Measurements from ENCODE around the gene NOA1.

The NOA1 gene

DNA sequence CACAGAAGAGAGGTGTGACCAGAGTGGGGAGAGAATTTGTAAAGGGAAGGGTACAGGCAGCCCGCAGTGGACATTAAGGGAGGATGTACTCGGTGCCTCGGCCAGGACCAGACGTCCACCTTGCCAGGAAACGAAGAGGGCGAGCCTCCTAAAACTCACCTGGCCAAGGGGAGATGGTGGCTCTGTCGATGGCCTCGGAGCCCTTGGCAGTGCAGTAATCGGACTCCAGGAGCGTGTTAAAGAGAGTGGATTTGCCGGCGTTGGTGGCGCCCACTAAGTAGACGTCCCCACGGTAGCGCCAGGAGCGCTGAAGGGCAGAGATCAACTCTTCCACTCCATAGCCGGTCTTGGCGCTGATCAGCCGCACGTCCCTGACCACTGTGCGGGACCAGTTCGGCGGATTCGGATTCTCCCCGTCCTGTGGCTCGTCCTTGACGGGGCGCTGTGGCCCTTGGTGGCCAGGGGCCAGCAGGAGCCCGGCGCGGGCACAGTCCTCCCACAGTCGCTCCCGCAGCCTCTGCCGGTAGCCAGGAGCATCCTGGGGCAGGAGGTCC, 1.0 kb downstream of the NOA1 start:
- TF ChIP-seq, protein P1, sequence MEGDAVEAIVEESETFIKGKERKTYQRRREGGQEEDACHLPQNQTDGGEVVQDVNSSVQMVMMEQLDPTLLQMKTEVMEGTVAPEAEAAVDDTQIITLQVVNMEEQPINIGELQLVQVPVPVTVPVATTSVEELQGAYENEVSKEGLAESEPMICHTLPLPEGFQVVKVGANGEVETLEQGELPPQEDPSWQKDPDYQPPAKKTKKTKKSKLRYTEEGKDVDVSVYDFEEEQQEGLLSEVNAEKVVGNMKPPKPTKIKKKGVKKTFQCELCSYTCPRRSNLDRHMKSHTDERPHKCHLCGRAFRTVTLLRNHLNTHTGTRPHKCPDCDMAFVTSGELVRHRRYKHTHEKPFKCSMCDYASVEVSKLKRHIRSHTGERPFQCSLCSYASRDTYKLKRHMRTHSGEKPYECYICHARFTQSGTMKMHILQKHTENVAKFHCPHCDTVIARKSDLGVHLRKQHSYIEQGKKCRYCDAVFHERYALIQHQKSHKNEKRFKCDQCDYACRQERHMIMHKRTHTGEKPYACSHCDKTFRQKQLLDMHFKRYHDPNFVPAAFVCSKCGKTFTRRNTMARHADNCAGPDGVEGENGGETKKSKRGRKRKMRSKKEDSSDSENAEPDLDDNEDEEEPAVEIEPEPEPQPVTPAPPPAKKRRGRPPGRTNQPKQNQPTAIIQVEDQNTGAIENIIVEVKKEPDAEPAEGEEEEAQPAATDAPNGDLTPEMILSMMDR (IDR thresholded peaks at IDR 0.05) = no peak

DNA sequence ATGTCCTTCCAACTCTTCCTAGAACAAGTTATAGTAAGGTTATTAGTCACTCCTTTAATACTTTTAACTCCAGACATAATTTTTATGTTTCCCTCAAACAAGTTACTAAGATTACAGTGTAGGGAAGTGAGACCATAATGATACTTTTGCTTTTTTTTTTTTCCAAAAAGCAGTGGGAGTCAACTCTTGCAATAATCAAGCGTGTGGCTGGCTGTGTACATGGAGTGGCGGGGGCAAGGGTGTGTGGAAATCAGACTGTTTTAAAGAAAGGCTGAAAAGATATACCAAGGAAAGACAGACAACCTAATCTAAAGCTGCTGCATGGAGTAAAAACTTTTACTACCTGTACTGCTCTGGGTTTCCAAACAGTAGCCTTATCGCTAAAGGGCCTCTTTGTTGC, 4.1 kb downstream of the NOA1 start:
- TF ChIP-seq, protein P1 (IDR thresholded peaks at IDR 0.05) = no peak

DNA sequence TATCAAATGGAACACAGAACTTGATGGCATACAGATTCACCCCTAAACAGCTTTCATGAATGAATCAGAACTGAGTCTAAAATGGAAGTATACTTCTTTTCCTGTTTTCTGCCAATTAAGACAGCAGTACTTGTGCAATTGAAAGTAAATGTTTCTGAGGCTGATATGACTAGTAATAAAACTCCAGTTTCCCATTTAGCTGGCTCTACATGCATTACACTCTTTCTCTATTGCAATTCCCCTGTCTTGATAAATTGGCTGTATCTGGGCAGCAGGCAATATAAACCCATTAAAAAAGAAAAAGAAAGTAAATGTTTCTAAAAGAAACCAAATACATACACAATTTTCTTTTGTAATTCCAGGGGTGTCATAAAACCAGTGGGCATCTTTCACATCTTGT, 4.6 kb downstream of the NOA1 start:
- TF ChIP-seq, protein P1 (IDR thresholded peaks at IDR 0.05) = no peak

DNA sequence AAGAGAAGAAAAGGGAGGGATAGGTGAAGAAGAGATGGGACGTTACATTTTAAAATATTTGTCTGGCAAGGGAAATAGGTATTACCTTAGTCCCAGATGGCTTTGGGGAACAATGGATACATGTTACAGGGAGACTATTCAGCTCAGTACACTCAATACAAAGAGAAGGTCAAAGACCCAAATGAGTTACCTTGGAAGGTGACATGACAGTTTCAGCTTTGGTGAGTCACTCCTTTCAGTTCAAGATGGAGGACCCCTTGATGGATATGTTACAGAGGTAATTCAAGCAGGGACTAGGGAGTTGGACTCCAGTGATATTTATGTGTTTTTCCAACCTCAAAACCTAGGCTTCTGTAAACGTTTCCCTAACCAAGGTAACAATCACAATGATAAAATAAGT, 5.0 kb downstream of the NOA1 start:
- TF ChIP-seq, protein P1 (IDR thresholded peaks at IDR 0.05) = no peak

DNA sequence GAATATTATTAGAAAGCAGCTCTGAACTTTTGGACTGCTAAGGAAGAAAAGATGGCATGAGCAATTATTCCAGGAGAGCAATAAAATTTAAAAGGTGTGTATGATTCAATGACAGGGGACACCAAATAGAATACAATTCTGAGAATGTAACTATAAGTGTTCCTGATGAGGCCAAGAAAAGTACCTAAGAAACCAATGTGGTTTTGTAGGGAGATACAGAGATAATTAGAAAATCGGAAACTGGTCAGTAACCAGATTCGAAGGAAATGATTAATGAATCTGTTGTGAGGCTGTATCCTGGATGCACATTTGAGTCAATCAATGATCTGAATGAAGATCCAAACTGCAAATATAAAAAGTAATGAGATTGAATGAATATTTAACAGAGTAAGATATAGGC, 6.0 kb downstream of the NOA1 start:
- TF ChIP-seq, protein P1 (IDR thresholded peaks at IDR 0.05) = no peak

DNA sequence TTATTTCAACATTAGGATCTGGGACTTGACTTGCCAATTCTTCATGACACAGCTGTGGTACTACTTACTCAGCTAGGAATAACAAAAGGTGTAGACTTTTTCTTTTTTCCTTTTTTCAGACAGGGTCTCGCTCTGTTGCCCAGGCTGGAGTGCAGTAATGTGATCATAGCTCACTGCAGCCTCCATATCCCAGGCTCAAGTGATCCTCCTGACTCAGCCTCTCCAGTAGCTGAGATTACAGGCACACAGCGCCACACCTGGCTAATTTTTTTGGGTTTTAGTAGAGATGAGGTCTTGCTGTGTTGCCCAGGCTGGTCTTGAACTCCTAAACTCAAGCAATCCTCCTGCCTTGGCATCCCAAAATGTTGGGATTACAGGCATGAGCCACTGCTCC, 16.3 kb downstream of the NOA1 start:
- TF ChIP-seq, protein P1 (IDR thresholded peaks at IDR 0.05) = no peak

DNA sequence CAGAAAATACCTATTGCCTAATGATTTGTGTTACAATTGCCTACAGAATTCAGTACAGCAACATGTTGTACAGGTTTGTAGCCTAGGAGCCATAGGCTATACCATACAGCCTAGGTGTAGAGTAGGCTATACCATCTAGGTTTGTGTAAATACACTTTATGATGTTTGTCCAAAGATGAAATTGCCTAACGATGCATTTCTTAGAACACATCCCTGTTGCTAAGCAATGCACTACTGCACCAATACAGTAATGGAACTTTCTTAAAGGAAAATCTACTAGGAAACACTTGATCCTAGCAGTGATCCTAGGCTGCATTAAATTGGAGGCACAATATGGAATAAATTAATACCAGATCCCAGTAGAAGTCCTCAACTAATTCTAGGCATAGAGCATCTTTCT, 18.3 kb downstream of the NOA1 start:
- TF ChIP-seq, protein P1 (IDR thresholded peaks at IDR 0.05) = no peak

DNA sequence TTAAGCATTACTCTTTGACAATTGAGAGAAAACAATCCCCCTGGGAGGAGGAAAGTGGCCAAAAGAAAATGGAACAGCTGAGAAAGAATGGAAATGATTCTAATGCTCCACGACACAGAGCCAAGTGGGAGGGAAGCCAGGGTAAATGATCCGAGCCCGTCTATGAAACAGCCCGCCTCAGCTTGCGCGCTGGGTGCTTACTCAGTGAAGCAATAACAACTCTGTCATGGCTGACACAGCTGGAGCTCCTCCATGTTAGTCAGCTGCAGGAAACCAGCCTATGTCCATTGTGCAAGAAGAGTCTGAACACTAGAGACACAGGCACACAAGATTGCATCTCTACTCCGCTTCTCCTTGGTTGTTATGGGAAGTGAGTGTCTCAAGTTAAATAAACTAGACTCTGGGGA, 19.3 kb downstream of the NOA1 start:
- TF ChIP-seq, protein P1 (IDR thresholded peaks at IDR 0.05) = no peak
